ENCODE data around the gene TIMM44. TPM values are rescaled to one million over a fixed set of nuclear protein-coding genes. Genes with fewer than 3 reads are reported as not detected.
A peak's percentile ranks its signal among the peaks of the same experiment; 100 is the strongest.

The TIMM44 gene
- total RNA-seq, 1 experiment from 2014 or later, result 72.8 TPM

GRCh38 chr19:7953060-7953459, 9.6 kb upstream of the TIMM44 start:
- Histone ChIP-seq H3K9me3 (ENCODE audit: insufficient read depth, low read depth) (no peaks in the 10 kb centered on the region), H3K4me3 (no peak overlapping the region), H4K20me1 (ENCODE audit: insufficient read depth) (0 out of 2 replicates have a peak, but pooled peaks cover 7% of the 10 kb centered on the region), H3K27ac (no peak overlapping the region), H3K9me2 (ENCODE audit: insufficient read depth) (no peaks in the 10 kb centered on the region), H3K79me2 (ENCODE audit: low read depth) (no peaks in the 10 kb centered on the region), H3K4me1 (replicated peaks; ENCODE audit: insufficient read depth) (no peaks in the 10 kb centered on the region), H3K27me3 (ENCODE audit: insufficient read depth, low read depth) (no peaks in the 10 kb centered on the region), H2AFZ (no peak overlapping the region), H3F3A (ENCODE audit: insufficient read depth, low read depth) (peaks cover 20% of the 10 kb centered on the region; the same call in 1 of the 2 replicates), H3K36me3 (ENCODE audit: low read depth) (no peaks in the 10 kb centered on the region), H3K4me2 (no peak overlapping the region)
- intact Hi-C loops (cut with micrococcal nuclease; ENCODE audit: unreplicated experiment), result no loop called here
- no peak for DNase-seq
- ChIA-PET CTCF (no interaction called here), POLR2A (ENCODE audit: unreplicated experiment) (no interaction called here)
- TF ChIP-seq CTCF (conservative IDR thresholded peaks at IDR 0.05) (no peak), EZH2 (IDR thresholded peaks at IDR 0.05; ENCODE audit: low read depth) (no peak)
- BruUV-seq (replicated peaks), result no TSS peak

GRCh38 chr19:7947939-7948338, 4.5 kb upstream of the TIMM44 start:
- Histone ChIP-seq H4K20me1 (ENCODE audit: insufficient read depth) (peaks cover 10% of the 10 kb centered on the region), H3K36me3 (ENCODE audit: low read depth) (no peaks in the 10 kb centered on the region), H3K9me2 (ENCODE audit: insufficient read depth) (no peaks in the 10 kb centered on the region), H3K9me3 (ENCODE audit: insufficient read depth, low read depth) (no peaks in the 10 kb centered on the region), H3K27me3 (ENCODE audit: insufficient read depth, low read depth) (no peaks in the 10 kb centered on the region), H3K4me2 (no peak overlapping the region), H3K4me3 (no peak overlapping the region), H3K27ac (no peak overlapping the region), H3K79me2 (ENCODE audit: low read depth) (peaks cover 13% of the 10 kb centered on the region), H2AFZ (no peak overlapping the region), H3F3A (ENCODE audit: insufficient read depth, low read depth) (peaks cover 14% of the 10 kb centered on the region; the same call in 1 of the 2 replicates), H3K4me1 (replicated peaks; ENCODE audit: insufficient read depth) (peaks cover 7% of the 10 kb centered on the region; the same call in 1 of the 2 replicates)
- peak in 1 of 2 experiments; percentile 55 for DNase-seq
- ChIA-PET CTCF (no interaction called here), POLR2A (ENCODE audit: unreplicated experiment) (no interaction called here)
- intact Hi-C loops (cut with micrococcal nuclease; ENCODE audit: unreplicated experiment), result no loop called here
- no TSS peak for BruUV-seq (replicated peaks)
- TF ChIP-seq CTCF (conservative IDR thresholded peaks at IDR 0.05) (no peak), EZH2 (IDR thresholded peaks at IDR 0.05; ENCODE audit: low read depth) (no peak)

- peaks cover 17% of the 10 kb centered on the region for H3K4me1 ChIP-seq (replicated peaks; ENCODE audit: insufficient read depth)
- H3K4me2 ChIP-seq, result peak overlapping the region; percentile 91
- H3K79me2 ChIP-seq (ENCODE audit: low read depth), result peaks cover 41% of the 10 kb centered on the region
- peak overlapping the region; percentile 90 for H2AFZ ChIP-seq
- no peaks in the 10 kb centered on the region for H3K27me3 ChIP-seq (ENCODE audit: insufficient read depth, low read depth)
- ChIA-PET CTCF (interaction anchor here (0.5 to 2.9 kb wide), 13 partner anchors 15 to 638 kb away, joined by 3 to 25 read pairs (median 4); partner anchors contain the start of gene LRRC8E), POLR2A (ENCODE audit: unreplicated experiment) (interaction anchor here (0.6 to 1.0 kb wide), 7 partner anchors 15 to 648 kb away, joined by 3 to 8 read pairs (median 5); partner anchors contain the start of gene SNAPC2)
- H3K9me2 ChIP-seq (ENCODE audit: insufficient read depth), result no peaks in the 10 kb centered on the region
- TSS peak; percentile 89 for BruUV-seq (replicated peaks)
- H3F3A ChIP-seq (ENCODE audit: insufficient read depth, low read depth), result peaks cover 13% of the 10 kb centered on the region; the same call in 1 of the 2 replicates
- no peak for TF ChIP-seq EZH2 (IDR thresholded peaks at IDR 0.05; ENCODE audit: low read depth)
- peak; percentile 99 for TF ChIP-seq CTCF (conservative IDR thresholded peaks at IDR 0.05)
- peaks cover 10% of the 10 kb centered on the region for H4K20me1 ChIP-seq (ENCODE audit: insufficient read depth)
- H3K36me3 ChIP-seq (ENCODE audit: low read depth), result 0 out of 2 replicates have a peak, but pooled peaks cover 15% of the 10 kb centered on the region
- DNase-seq, result peak; percentile 81 to 89
- no peaks in the 10 kb centered on the region for H3K9me3 ChIP-seq (ENCODE audit: insufficient read depth, low read depth)
- H3K27ac ChIP-seq, result peak overlapping the region; percentile 89
- H3K4me3 ChIP-seq, result peak overlapping the region; percentile 64
- intact Hi-C loops (cut with micrococcal nuclease; ENCODE audit: unreplicated experiment), result loop anchor here (1.0 to 5.0 kb wide), 3 partner anchors 58 to 309 kb away; no protein-coding TSS in a partner anchor
Measured at GRCh38 chr19:7944177-7944761, 803 bp upstream of the TIMM44 start.
